IMR-90 (cell line): ENCODE measurements around the gene TMEM239. TPM values are rescaled to one million over a fixed set of nuclear protein-coding genes. Genes with fewer than 3 reads are reported as not detected.

ENCODE experiments used
- ATAC-seq: fragments of 200-7000 bp; cut with Tn5 transposase; 2 replicates; pipeline ENCODE4 v1.9.1; 2020; ENCODE audit warnings: low read depth, mild to moderate bottlenecking, moderate library complexity
- BruUV-seq: library from RNA; stranded (reverse); fragments of 400-500 nt; replicated peaks from 2 replicates; lab custom pipeline; 2021; lab: Mats Ljungman, UMichigan
- CTCF ChIA-PET: fragments of 300-600 bp; formaldehyde crosslinking; extraction: SDS; loops from one replicate; lab custom pipeline; 2021; ENCODE audit warnings: antibody characterized with exemption; lab: Yijun Ruan, JAX
- POLR2A ChIA-PET: fragments of 300-600 bp; sonication (Branson Sonifier 250); formaldehyde crosslinking; loops from one replicate; lab custom pipeline; 2022; ENCODE audit warnings: antibody characterized with exemption; ENCODE audit not compliant: unreplicated experiment; lab: Charles Lee
- DNase-seq: peaks from one replicate; pipeline ENCODE4 v3.0.0; 2013
- H2AFZ ChIP-seq: replicated peaks from 2 replicates; pipeline ENCODE3; 2013; ENCODE audit warnings: low read length, mild to moderate bottlenecking; ENCODE audit not compliant: poor library complexity
- H2AK5ac ChIP-seq: 2 replicates; pipeline ENCODE4 v1.6.1; 2013; ENCODE audit warnings: low read depth, low read length, inconsistent platforms
- H2AK9ac ChIP-seq: replicated peaks from 2 replicates; pipeline ENCODE3; 2013; ENCODE audit warnings: mild to moderate bottlenecking, low read depth, low read length, moderate library complexity; ENCODE audit not compliant: poor library complexity
- H2BK120ac ChIP-seq: 2 replicates; pipeline ENCODE4 v1.6.1; 2013; ENCODE audit warnings: low read depth, low read length, inconsistent platforms
- H2BK15ac ChIP-seq: 3 replicates; pipeline ENCODE4 v1.6.1; 2013; ENCODE audit warnings: low read depth, low read length, inconsistent platforms
- H2BK20ac ChIP-seq: 2 replicates; pipeline ENCODE4 v1.6.1; 2013; ENCODE audit warnings: low read depth, mild to moderate bottlenecking, inconsistent platforms, low read length, moderate library complexity
- H2BK5ac ChIP-seq: 2 replicates; pipeline ENCODE4 v1.6.1; 2013; ENCODE audit warnings: mild to moderate bottlenecking, low read depth, low read length, inconsistent platforms; ENCODE audit not compliant: poor library complexity, severe bottlenecking
- H3K14ac ChIP-seq: replicated peaks from 2 replicates; pipeline ENCODE4 v1.6.1; 2013; ENCODE audit warnings: low read depth, low read length, inconsistent platforms
- H3K18ac ChIP-seq: 2 replicates; pipeline ENCODE4 v1.6.1; 2013; ENCODE audit warnings: low read depth, low read length, control low read depth
- H3K23ac ChIP-seq: 2 replicates; pipeline ENCODE4 v1.6.1; 2013; ENCODE audit warnings: low read depth, low read length, inconsistent platforms
- H3K27ac ChIP-seq: 2 replicates; pipeline ENCODE4 v1.5.1; 2013; ENCODE audit warnings: mild to moderate bottlenecking, control low read depth, low read length; ENCODE audit not compliant: insufficient read depth
- H3K27me3 ChIP-seq: 2 replicates; pipeline ENCODE4 v1.6.1; 2013; ENCODE audit warnings: low read length; ENCODE audit not compliant: control insufficient read depth, insufficient read depth
- H3K36me3 ChIP-seq: 2 replicates; pipeline ENCODE4 v1.6.1; 2013; ENCODE audit warnings: low read length, mixed read lengths; ENCODE audit not compliant: control insufficient read depth, insufficient read depth
- H3K4ac ChIP-seq: 2 replicates; pipeline ENCODE4 v1.6.1; 2013; ENCODE audit warnings: low read depth, low read length, inconsistent platforms
- H3K4me1 ChIP-seq: 2 replicates; pipeline ENCODE4 v1.6.1; 2013; ENCODE audit warnings: low read length, mixed read lengths; ENCODE audit not compliant: control insufficient read depth, insufficient read depth
- H3K4me2 ChIP-seq: 2 replicates; pipeline ENCODE4 v1.6.1; 2013; ENCODE audit warnings: low read depth, mild to moderate bottlenecking, control low read depth, low read length, moderate library complexity
- H3K4me3 ChIP-seq: 2 replicates; pipeline ENCODE4 v1.5.1; 2013; ENCODE audit warnings: low read depth, mild to moderate bottlenecking, control low read depth, low read length, moderate library complexity; ENCODE audit not compliant: insufficient read depth
- H3K56ac ChIP-seq: 2 replicates; pipeline ENCODE4 v1.6.1; 2013; ENCODE audit warnings: low read length, inconsistent platforms; ENCODE audit not compliant: insufficient read depth; ENCODE audit errors: extremely low read depth
- H3K79me1 ChIP-seq, 2 experiments: 2 replicates each; pipeline ENCODE4 v1.6.1; 2013; ENCODE audit warnings: low read length in 2 of 2, inconsistent platforms in 1 of 2, low read depth in 1 of 2
- H3K9ac ChIP-seq: 2 replicates; pipeline ENCODE4 v1.6.1; 2013; ENCODE audit warnings: low read depth, low read length, control low read depth
- H3K9me1 ChIP-seq: 2 replicates; pipeline ENCODE4 v1.6.1; 2013; ENCODE audit warnings: low read length, inconsistent platforms; ENCODE audit not compliant: insufficient read depth
- H3K9me3 ChIP-seq: 2 replicates; pipeline ENCODE4 v1.6.1; 2013; ENCODE audit warnings: low read length; ENCODE audit not compliant: control insufficient read depth, insufficient read depth
- H4K20me1 ChIP-seq: 2 replicates; pipeline ENCODE4 v1.6.1; 2013; ENCODE audit warnings: low read length, inconsistent platforms; ENCODE audit not compliant: insufficient read depth
- H4K5ac ChIP-seq: 2 replicates; pipeline ENCODE4 v1.6.1; 2013; ENCODE audit warnings: mild to moderate bottlenecking, low read depth, low read length, control low read depth
- H4K8ac ChIP-seq, 2 experiments: 2 replicates each; pipeline ENCODE4 v1.6.1; 2013; ENCODE audit warnings: low read depth in 2 of 2, low read length in 2 of 2, control low read depth in 1 of 2, inconsistent platforms in 1 of 2
- H4K91ac ChIP-seq: 2 replicates; pipeline ENCODE4 v1.6.1; 2013; ENCODE audit warnings: low read depth, low read length, inconsistent platforms; ENCODE audit not compliant: insufficient read depth
- BHLHE40 ChIP-seq: fragments of 150-350 bp; IDR thresholded peaks from 2 replicates; pipeline ENCODE4 v1.6.1; 2016; ENCODE audit warnings: mild to moderate bottlenecking, low read depth, low read length
- CEBPB ChIP-seq: IDR thresholded peaks from 2 replicates; pipeline ENCODE4 v1.6.1; 2012; ENCODE audit warnings: low read depth, low read length, improper control_type of control experiment
- CHD1 ChIP-seq: IDR thresholded peaks from 2 replicates; pipeline ENCODE4 v1.6.1; 2012; ENCODE audit warnings: low read depth, low read length, improper control_type of control experiment
- CTCF ChIP-seq: conservative IDR thresholded peaks from 2 replicates; pipeline ENCODE4 v1.5.1; 2012; ENCODE audit warnings: mild to moderate bottlenecking, low read depth, low read length, improper control_type of control experiment
- MAFK ChIP-seq: IDR thresholded peaks from 2 replicates; pipeline ENCODE4 v1.6.1; 2012; ENCODE audit warnings: low read depth, low read length, improper control_type of control experiment
- MAZ ChIP-seq: IDR thresholded peaks from 2 replicates; pipeline ENCODE4 v1.6.1; 2012; ENCODE audit warnings: low read depth, mild to moderate bottlenecking, low read length, improper control_type of control experiment, moderate library complexity, borderline replicate concordance
- MXI1 ChIP-seq: IDR thresholded peaks from 2 replicates; pipeline ENCODE4 v1.6.1; 2012; ENCODE audit warnings: low read depth, mild to moderate bottlenecking, low read length, moderate library complexity, borderline replicate concordance
- NFE2L2 ChIP-seq: fragments of 150-350 bp; IDR thresholded peaks from 2 replicates; pipeline ENCODE4 v1.6.1; 2016; ENCODE audit warnings: low read depth, mild to moderate bottlenecking, low read length
- RAD21 ChIP-seq: IDR thresholded peaks from 2 replicates; pipeline ENCODE4 v1.6.1; 2012; ENCODE audit warnings: low read length, improper control_type of control experiment
- USF2 ChIP-seq: fragments of 150-350 bp; IDR thresholded peaks from 2 replicates; pipeline ENCODE4 v1.6.1; 2017; ENCODE audit warnings: mild to moderate bottlenecking, antibody characterized with exemption, low read length, low read depth
- WGBS, 2 experiments: methylation state at CpG; one replicate each; pipeline versions ENCODE4 v1.1.5 to v1.1.7; 2013; ENCODE audit warnings: missing lambda C conversion rate in 2 of 2; ENCODE audit not compliant: insufficient read length in 1 of 2; ENCODE audit errors: extremely low coverage in 2 of 2; 5-methylcytosine and 5-hydroxymethylcytosine counted together
- dilution Hi-C: fragments of 300-500 bp; cut with HindIII; formaldehyde crosslinking; loops from one replicate; pipeline ENCODE4 v1.14.3; 2018; ENCODE audit warnings: low sequenced_read_pairs; ENCODE audit not compliant: unreplicated experiment
- in situ Hi-C: fragments of 300-500 bp; cut with MboI; formaldehyde crosslinking; loops from 3 replicates; pipeline ENCODE4 v1.14.3; 2019; ENCODE audit warnings: low sequenced_read_pairs, inconsistent platforms, mixed read lengths
- intact Hi-C: fragments of 100-400 bp; cut with micrococcal nuclease; formaldehyde crosslinking; loops from 2 replicates; pipeline ENCODE4 v1.10.0; 2022
- polyA plus RNA-seq, 3 experiments: library from polyadenylated mRNA; depleted of rRNA; stranded (reverse); fragments of >200 nt; gene quantifications; 2 replicates each; pipeline ENCODE4 v1.2.3, GENCODE V29; 2012; ENCODE audit warnings: low replicate concordance in 1 of 3
- total RNA-seq: library from RNA; depleted of rRNA; stranded (reverse); fragments of >200 nt; gene quantifications from 2 replicates; pipeline ENCODE4 v1.2.3, GENCODE V29; 2012

TMEM239 gene
- total and polyA plus RNA-seq, 2 of the 4 experiments (the other 2 are of a cell fraction): 0.32 TPM; not detected in 1

GRCh38 chr20:2815242-2815900 is 793 bp upstream of the TMEM239 start (continued):
- no peak for TF ChIP-seq MXI1

GRCh38 chr20:2816583-2817340 is 598 bp downstream of the TMEM239 start:
- peak overlapping the region; percentile 98 for H2AK5ac ChIP-seq
- TF ChIP-seq MAZ (no peak), CTCF (no peak), MXI1 (no peak), CHD1 (no peak), USF2 (no peak), NFE2L2 (no peak), RAD21 (no peak), BHLHE40 (no peak), MAFK (no peak), CEBPB (no peak)

More at GRCh38 chr20:2816583-2817340, 598 bp downstream of the TMEM239 start:
- ChIA-PET CTCF (no interaction called here), POLR2A (no interaction called here)
- Histone ChIP-seq H2BK15ac (0 out of 3 replicates have a peak overlapping the region, but pooled peaks have one; percentile 7), H3K36me3 (no peaks in the 10 kb centered on the region), H3K27ac (no peak overlapping the region), H2BK5ac (no peak overlapping the region), H4K20me1 (no peaks in the 10 kb centered on the region), H3K23ac (no peak overlapping the region), H3K9me1 (peaks cover 28% of the 10 kb centered on the region), H4K5ac (no peak overlapping the region), H4K91ac (no peak overlapping the region; the same call in 1 of the 2 replicates), H3K14ac (no peak overlapping the region), H3K27me3 (no peaks in the 10 kb centered on the region), H3K9me3 (peaks cover 2% of the 10 kb centered on the region; the same call in 1 of the 2 replicates), H4K8ac (0 out of 4 replicates have a peak overlapping the region, but pooled peaks of 1 of the 2 experiments have one; percentile 22), H3K56ac (no peak overlapping the region), H3K4me2 (no peak overlapping the region), H3K4me1 (peaks cover 35% of the 10 kb centered on the region), H3K4ac (peak overlapping the region; percentile 27; the same call in 1 of the 2 replicates), H2BK120ac (peak overlapping the region; percentile 40), H3K9ac (no peak overlapping the region), H3K79me1 (0 out of 4 replicates have a peak, but pooled peaks cover 0 to 5% of the 10 kb centered on the region in 2 experiments), H2AK9ac (peak overlapping the region; percentile 65), H2BK20ac (no peak overlapping the region), H2AFZ (no peak overlapping the region), H3K4me3 (no peak overlapping the region), H3K18ac (no peak overlapping the region; the same call in 1 of the 2 replicates)
- peak; percentile 9 for DNase-seq
- dilution Hi-C loops (no loop called here), in situ Hi-C loops (loop anchor here (25.0 kb wide), 1 partner anchor 704 kb away; the partner anchor contains the start of gene STK35), intact Hi-C loops (no loop called here)
- no peak for ATAC-seq
- WGBS, 2 experiments: 71% methylated on average over 10 of the region's 20 CpGs; no CpG with 5 or more reads in 1 of the 2 experiments
- no TSS peak for BruUV-seq
